GM10266 (cell line): ENCODE measurements around the gene CAMSAP2.
"Not testable (repeated sequence)": the region's sequence is repeated elsewhere in the genome, so short reads cannot be mapped to it uniquely, and the experiment has no call there.

Experiments
- DNase-seq: peaks from one replicate; pipeline ENCODE4 v3.0.0; 2012; ENCODE audit errors: extremely low spot score
- CTCF ChIP-seq: IDR thresholded peaks from 2 replicates; pipeline ENCODE4 v1.5.1; 2012; ENCODE audit warnings: mild to moderate bottlenecking, low read depth; ENCODE audit not compliant: control insufficient read depth, insufficient read depth; ENCODE audit errors: missing control alignments

CAMSAP2 gene

GRCh38 chr1:200784576-200784975 lies 45.9 kb downstream of the CAMSAP2 start:
- no peak for TF ChIP-seq CTCF
- no peak for DNase-seq

- no peak for DNase-seq
- TF ChIP-seq CTCF = no peak
Measured at GRCh38 chr1:200786788-200787187, 48.1 kb downstream of the CAMSAP2 start.

GRCh38 chr1:200787896-200788387 lies 49.2 kb downstream of the CAMSAP2 start:
- no peak for DNase-seq

GRCh38 chr1:200791012-200791411 lies 52.3 kb downstream of the CAMSAP2 start:
- not testable (repeated sequence) for DNase-seq

More at GRCh38 chr1:200787896-200788387, 49.2 kb downstream of the CAMSAP2 start:
- no peak for TF ChIP-seq CTCF

GRCh38 chr1:200793677-200794076 lies 55.0 kb downstream of the CAMSAP2 start:
- DNase-seq = no peak

GRCh38 chr1:200794506-200795065 lies 55.9 kb downstream of the CAMSAP2 start:
- TF ChIP-seq CTCF = no peak
- no peak for DNase-seq

More at GRCh38 chr1:200793677-200794076, 55.0 kb downstream of the CAMSAP2 start:
- no peak for TF ChIP-seq CTCF

GRCh38 chr1:200795156-200795555 lies 56.5 kb downstream of the CAMSAP2 start:
- no peak for DNase-seq
- TF ChIP-seq CTCF = no peak

GRCh38 chr1:200802042-200802441 lies 63.3 kb downstream of the CAMSAP2 start:
- DNase-seq = no peak
- TF ChIP-seq CTCF = no peak
